K562 (cell line): Measurements from ENCODE around the gene SLC25A11. TPM values are rescaled to one million over a fixed set of nuclear protein-coding genes. Genes with fewer than 3 reads are reported as not detected.

Experiments used
- ATAC-seq: fragments of 200-7000 bp; cut with Tn5 transposase; 3 replicates; pipeline ENCODE4 v1.9.1; 2020; ENCODE audit warnings: moderate library complexity
- BruUV-seq: library from RNA; stranded (reverse); fragments of 400-500 nt; replicated peaks from 2 replicates; lab custom pipeline; 2021; lab: Mats Ljungman, UMichigan
- CTCF ChIA-PET: fragments of 300-600 bp; formaldehyde crosslinking; extraction: SDS; loops from one replicate; lab custom pipeline; 2021; ENCODE audit warnings: low intra/inter-chr PET ratio; lab: Yijun Ruan, JAX
- POLR2A ChIA-PET: fragments of 300-600, 350-650 bp; sonication (Branson Sonifier 250); formaldehyde crosslinking; extraction: SDS; loops from one replicate; lab custom pipeline; 2021; ENCODE audit warnings: antibody characterized with exemption, inconsistent platforms; lab: Yijun Ruan, JAX
- DNase-seq, 4 experiments: peaks; one replicate each; pipeline versions ENCODE4 v3.0.0 to v3.0.0-alpha.2; 2011 to 2018; ENCODE audit warnings: low spot score in 3 of 4, mixed read lengths in 3 of 4; ENCODE audit errors: extremely low read depth in 1 of 4
- FAIRE-seq: peaks from 2 replicates; lab custom pipeline; 2011; peaks lifted over from hg19 to GRCh38; lab: Jason Lieb, UNC
- H2AFZ ChIP-seq: 2 replicates; pipeline ENCODE4 v1.6.0; 2011; ENCODE audit warnings: low read depth, low read length, control low read depth, inconsistent platforms
- H3K27ac ChIP-seq: fragments of 200-600 bp; 3 replicates; pipeline ENCODE4 v1.8.0; 2011; ENCODE audit warnings: low read depth, mild to moderate bottlenecking, control low read depth, inconsistent platforms, low read length, moderate library complexity, mixed read lengths; ENCODE audit errors: extremely low read depth
- H3K27me3 ChIP-seq, 2 experiments: fragments of 300-600 bp in 1 of 2; 2 replicates in 1 of 2; 3 replicates in 1 of 2; pipeline versions ENCODE4 v1.6.0 to v1.8.0; 2011; ENCODE audit warnings: inconsistent platforms in 2 of 2, low read length in 2 of 2, mild to moderate bottlenecking in 1 of 2, mixed read lengths in 1 of 2, moderate library complexity in 1 of 2; ENCODE audit not compliant: control insufficient read depth in 2 of 2, insufficient read depth in 2 of 2
- H3K36me3 ChIP-seq: fragments of 300-600 bp; 3 replicates; pipeline ENCODE4 v1.8.0; 2011; ENCODE audit warnings: mild to moderate bottlenecking, low read length, inconsistent platforms; ENCODE audit not compliant: control insufficient read depth, insufficient read depth
- H3K4me1 ChIP-seq, 2 experiments: fragments of 200-600 bp in 1 of 2; replicated peaks in 1 of 2; 2 replicates in 1 of 2; 3 replicates in 1 of 2; pipeline versions ENCODE4 v1.5.1 to v1.8.0; 2011; ENCODE audit warnings: inconsistent platforms in 2 of 2, low read length in 2 of 2, mild to moderate bottlenecking in 1 of 2, mixed read lengths in 1 of 2, moderate library complexity in 1 of 2; ENCODE audit not compliant: control insufficient read depth in 2 of 2, insufficient read depth in 2 of 2
- H3K4me2 ChIP-seq: 2 replicates; pipeline ENCODE4 v1.6.1; 2011; ENCODE audit warnings: low read length, control low read depth, inconsistent platforms, mixed read lengths; ENCODE audit not compliant: insufficient read depth
- H3K4me3 ChIP-seq: fragments of 200-600 bp; sonication (generic), shearing (Covaris generic); 2 replicates; pipeline ENCODE4 v1.5.1; 2016; ENCODE audit warnings: control low read depth, inconsistent platforms
- H3K79me2 ChIP-seq: fragments of 200-600 bp; 3 replicates; pipeline ENCODE4 v1.8.0; 2011; ENCODE audit warnings: low read length, inconsistent platforms; ENCODE audit not compliant: control insufficient read depth, insufficient read depth
- H3K9ac ChIP-seq, 2 experiments: 2 replicates each; pipeline versions ENCODE4 v1.6.0 to v1.6.1; 2011; ENCODE audit warnings: low read depth in 2 of 2, low read length in 2 of 2, control low read depth in 1 of 2, inconsistent platforms in 1 of 2, mild to moderate bottlenecking in 1 of 2, mixed read lengths in 1 of 2; ENCODE audit not compliant: insufficient read depth in 1 of 2
- H3K9me1 ChIP-seq: one replicate; pipeline ENCODE4 v1.6.0; 2011; ENCODE audit warnings: inconsistent platforms, mild to moderate bottlenecking, low read length, moderate library complexity; ENCODE audit not compliant: control insufficient read depth, insufficient read depth
- H3K9me3 ChIP-seq: replicated peaks from 2 replicates; pipeline ENCODE4 v1.5.1; 2011; ENCODE audit warnings: low read depth, low read length, inconsistent platforms; ENCODE audit not compliant: control insufficient read depth, insufficient read depth
- H4K20me1 ChIP-seq: replicated peaks from 2 replicates; pipeline ENCODE4 v1.6.1; 2011; ENCODE audit warnings: low read length, inconsistent platforms, mixed read lengths; ENCODE audit not compliant: control insufficient read depth, insufficient read depth
- CEBPB ChIP-seq: fragments of 450-650 bp; IDR thresholded peaks from 2 replicates; pipeline ENCODE4 v1.6.1; 2016; ENCODE audit warnings: missing genetic modification characterization, missing compliant biosample characterization
- POLR2G ChIP-seq: fragments of 200-400 bp; formaldehyde crosslinking; IDR thresholded peaks from 2 replicates; pipeline ENCODE4 v1.6.1; 2017; ENCODE audit warnings: low read depth, mild to moderate bottlenecking, antibody characterized with exemption, low read length, moderate library complexity
- RBM22 ChIP-seq: fragments of 200-400 bp; formaldehyde crosslinking; IDR thresholded peaks from 2 replicates; pipeline ENCODE4 v1.6.1; 2018; ENCODE audit warnings: low read length, low read depth; ENCODE audit not compliant: poor library complexity, severe bottlenecking
- WGBS: fragments of 100-300 bp; shearing (Covaris generic); methylation state at CpG from one replicate; pipeline ENCODE4 v1.1.6; 2016; ENCODE audit warnings: low coverage, mixed read lengths; ENCODE audit not compliant: insufficient coverage; ENCODE audit errors: missing lambda C conversion rate; 5-methylcytosine and 5-hydroxymethylcytosine counted together
- in situ Hi-C: fragments of 300-500 bp; cut with MboI; formaldehyde crosslinking; loops from 4 replicates; pipeline ENCODE4 v1.15.0; 2018; ENCODE audit warnings: inconsistent platforms, mixed read lengths
- intact Hi-C: fragments of 100-400 bp; cut with micrococcal nuclease; formaldehyde crosslinking; loops from 2 replicates; pipeline ENCODE4 v1.14.2; 2022
- polyA plus RNA-seq, 8 experiments: library from polyadenylated mRNA; depleted of rRNA in 4 of 8; stranded (reverse) in 5 of 8; unstranded in 3 of 8; fragments of >200 nt; fragmentation: Nextera tagmentation in 2 of 8; fragmentation: Illumina TruSeq in 1 of 8; extraction: Ambion mirVana in 2 of 8; extraction: Trizol in 1 of 8; gene quantifications; 2 replicates each; pipeline versions ENCODE4 v1.2.1 to v1.2.3, GENCODE V29; 2011 to 2014; ENCODE audit warnings: inconsistent platforms in 1 of 8, missing spikeins in 1 of 8
- total RNA-seq, 7 experiments: library from RNA; depleted of rRNA in 6 of 7; stranded (reverse); fragments of >200 nt in 6 of 7; fragmentation: Illumina TruSeq in 2 of 7; extraction: Trizol in 2 of 7; gene quantifications; 2 replicates each; pipeline versions ENCODE4 v1.2.1 to v1.2.3, GENCODE V29; 2011 to 2021; ENCODE audit warnings: low replicate concordance in 1 of 7

Gene SLC25A11
- total and polyA plus RNA-seq, 9 of the 15 experiments (the other 6 are each of a cell fraction or from before 2014, with no cell fraction given) = 3.1 to 56.7 (median 32.9) TPM

GRCh38 chr17:4900231-4901107, 39.4 kb downstream of the SLC25A11 start:
- ChIA-PET POLR2A (no interaction called here), CTCF (no interaction called here)
- in situ Hi-C loops = no loop called here
- BruUV-seq = no TSS peak
- H3K4me1 ChIP-seq = peaks cover 14 to 33% of the 10 kb centered on the region in 2 experiments
- no peak overlapping the region for H3K27ac ChIP-seq
- peaks cover 2% of the 10 kb centered on the region for H3K9me1 ChIP-seq
- no peak for ATAC-seq
- H3K9me3 ChIP-seq = no peaks in the 10 kb centered on the region
- no peaks in the 10 kb centered on the region for H3K27me3 ChIP-seq
- intact Hi-C loops = loop anchor here (10.0 kb wide), 1 partner anchor 64 kb away; the partner anchor contains the start of gene SPAG7
- H4K20me1 ChIP-seq = no peaks in the 10 kb centered on the region
- FAIRE-seq = no peak
- H3K36me3 ChIP-seq = peaks cover 13% of the 10 kb centered on the region; the same call in 1 of the 3 replicates
- no peak for DNase-seq
- H3K4me3 ChIP-seq = no peak overlapping the region
- H3K9ac ChIP-seq = no peak overlapping the region
- no peak overlapping the region for H2AFZ ChIP-seq
- WGBS = 96% methylated on average over 24 of the region's 65 CpGs
- H3K4me2 ChIP-seq = no peak overlapping the region
- TF ChIP-seq POLR2G (peak; percentile 34; the same call in 1 of the 2 replicates), CEBPB (tag) (no peak), RBM22 (peak; percentile 33)
- no peaks in the 10 kb centered on the region for H3K79me2 ChIP-seq
